ENCODE data around the gene C20orf202. TPM values are rescaled to one million over a fixed set of nuclear protein-coding genes. Genes with fewer than 3 reads are reported as not detected.
"Not testable (repeated sequence)": the region's sequence is repeated elsewhere in the genome, so short reads cannot be mapped to it uniquely, and the experiment has no call there.

The C20orf202 gene
- total and polyA plus RNA-seq, 4 donors, result 0.59 to 0.99 (median 0.79) TPM

- Histone ChIP-seq H3K27me3 (ENCODE audit: control insufficient read depth, insufficient read depth, low read length) (peaks cover 3% of the 10 kb centered on the region), H3K27ac (ENCODE audit: low read depth, low read length) (no peak overlapping the region), H3K4me3 (ENCODE audit: low read depth, low read length) (no peak overlapping the region), H3K36me3 (ENCODE audit: control insufficient read depth, insufficient read depth, low read length) (no peaks in the 10 kb centered on the region), H3K9me3 (ENCODE audit: control insufficient read depth, insufficient read depth, low read length) (no peaks in the 10 kb centered on the region), H3K4me1 (ENCODE audit: control insufficient read depth, insufficient read depth, low read length) (no peaks in the 10 kb centered on the region)
- no peak for DNase-seq (ENCODE audit: low read depth in 4 of 6, low spot score in 6 of 6)
- 67% methylated on average over 1 of the region's 4 CpGs for WGBS (ENCODE audit: insufficient coverage)
Observed at GRCh38 chr20:1214838-1215261, 11.6 kb downstream of the C20orf202 start.

- 100% methylated on average over 1 of the region's 11 CpGs for WGBS (ENCODE audit: insufficient coverage)
- no peaks in the 10 kb centered on the region for H3K4me1 ChIP-seq (ENCODE audit: control insufficient read depth, insufficient read depth, low read length)
- no peaks in the 10 kb centered on the region for H3K9me3 ChIP-seq (ENCODE audit: control insufficient read depth, insufficient read depth, low read length)
- H3K4me3 ChIP-seq (ENCODE audit: low read depth, low read length), result no peak overlapping the region
- H3K27ac ChIP-seq (ENCODE audit: low read depth, low read length), result no peak overlapping the region
- DNase-seq (ENCODE audit: low read depth in 4 of 6, low spot score in 6 of 6), result no peak
- H3K27me3 ChIP-seq (ENCODE audit: control insufficient read depth, insufficient read depth, low read length), result peaks cover 3% of the 10 kb centered on the region
- H3K36me3 ChIP-seq (ENCODE audit: control insufficient read depth, insufficient read depth, low read length), result no peaks in the 10 kb centered on the region
Observed at GRCh38 chr20:1215386-1216170, 12.3 kb downstream of the C20orf202 start.

GRCh38 chr20:1216527-1217427 is 13.5 kb downstream of the C20orf202 start:
- not testable (repeated sequence) for DNase-seq (ENCODE audit: low read depth in 4 of 6, low spot score in 6 of 6); H3K4me1 ChIP-seq (ENCODE audit: control insufficient read depth, insufficient read depth, low read length); H3K27me3 ChIP-seq (ENCODE audit: control insufficient read depth, insufficient read depth, low read length); H3K4me3 ChIP-seq (ENCODE audit: low read depth, low read length); H3K27ac ChIP-seq (ENCODE audit: low read depth, low read length); H3K9me3 ChIP-seq (ENCODE audit: control insufficient read depth, insufficient read depth, low read length); H3K36me3 ChIP-seq (ENCODE audit: control insufficient read depth, insufficient read depth, low read length)
- WGBS (ENCODE audit: insufficient coverage), result 83% methylated on average over 18 of the region's 19 CpGs

- H3K4me3 ChIP-seq (ENCODE audit: low read depth, low read length); H3K27ac ChIP-seq (ENCODE audit: low read depth, low read length); H3K36me3 ChIP-seq (ENCODE audit: control insufficient read depth, insufficient read depth, low read length); DNase-seq (ENCODE audit: low read depth in 4 of 6, low spot score in 6 of 6); H3K9me3 ChIP-seq (ENCODE audit: control insufficient read depth, insufficient read depth, low read length): not testable (repeated sequence)
- Histone ChIP-seq H3K4me1 (ENCODE audit: control insufficient read depth, insufficient read depth, low read length) (peaks cover 16% of the 10 kb centered on the region), H3K27me3 (ENCODE audit: control insufficient read depth, insufficient read depth, low read length) (peaks cover 12% of the 10 kb centered on the region)
- WGBS (ENCODE audit: insufficient coverage), result no CpG with 5 or more reads among the region's 4 CpGs
Observed at GRCh38 chr20:1222750-1223149, 19.5 kb downstream of the C20orf202 start.

GRCh38 chr20:1224205-1224890 is 21.1 kb downstream of the C20orf202 start:
- H3K27ac ChIP-seq (ENCODE audit: low read depth, low read length), result no peak overlapping the region
- no peak overlapping the region for H3K4me3 ChIP-seq (ENCODE audit: low read depth, low read length)
- peaks cover 16% of the 10 kb centered on the region for H3K4me1 ChIP-seq (ENCODE audit: control insufficient read depth, insufficient read depth, low read length)
- DNase-seq (ENCODE audit: low read depth in 4 of 6, low spot score in 6 of 6), result no peak
- H3K27me3 ChIP-seq (ENCODE audit: control insufficient read depth, insufficient read depth, low read length), result peaks cover 18% of the 10 kb centered on the region
- no peaks in the 10 kb centered on the region for H3K36me3 ChIP-seq (ENCODE audit: control insufficient read depth, insufficient read depth, low read length)
- WGBS (ENCODE audit: insufficient coverage), result 85% methylated on average over 19 of the region's 20 CpGs
- no peaks in the 10 kb centered on the region for H3K9me3 ChIP-seq (ENCODE audit: control insufficient read depth, insufficient read depth, low read length)

- Histone ChIP-seq H3K27ac (ENCODE audit: low read depth, low read length) (no peak overlapping the region), H3K36me3 (ENCODE audit: control insufficient read depth, insufficient read depth, low read length) (no peaks in the 10 kb centered on the region), H3K4me1 (ENCODE audit: control insufficient read depth, insufficient read depth, low read length) (peaks cover 16% of the 10 kb centered on the region), H3K4me3 (ENCODE audit: low read depth, low read length) (peak overlapping the region; percentile 33), H3K9me3 (ENCODE audit: control insufficient read depth, insufficient read depth, low read length) (no peaks in the 10 kb centered on the region), H3K27me3 (ENCODE audit: control insufficient read depth, insufficient read depth, low read length) (peaks cover 23% of the 10 kb centered on the region)
- DNase-seq (ENCODE audit: low read depth in 4 of 6, low spot score in 6 of 6), result no peak
- WGBS (ENCODE audit: insufficient coverage), result 2% methylated on average over 17 of the region's 30 CpGs
Observed at GRCh38 chr20:1225263-1225782, 22.1 kb downstream of the C20orf202 start.

GRCh38 chr20:1225783-1226654 is 22.8 kb downstream of the C20orf202 start, which contains the start of gene RAD21L1:
TSS of gene RAD21L1 (plus strand) at chr20:1226044. CDS start at chr20:1228454, 2,410 bp downstream.
- Histone ChIP-seq H3K4me1 (ENCODE audit: control insufficient read depth, insufficient read depth, low read length) (peaks cover 16% of the 10 kb centered on the region), H3K36me3 (ENCODE audit: control insufficient read depth, insufficient read depth, low read length) (no peaks in the 10 kb centered on the region), H3K27ac (ENCODE audit: low read depth, low read length) (no peak within 1 kb of the TSS), H3K4me3 (ENCODE audit: low read depth, low read length) (peak within 1 kb of the TSS; percentile 48), H3K9me3 (ENCODE audit: control insufficient read depth, insufficient read depth, low read length) (no peaks in the 10 kb centered on the region), H3K27me3 (ENCODE audit: control insufficient read depth, insufficient read depth, low read length) (peaks cover 23% of the 10 kb centered on the region)
- peak in 5 of 6 donors; percentile 40 to 83 (median 50) for DNase-seq (ENCODE audit: low read depth in 4 of 6, low spot score in 6 of 6)
- WGBS (ENCODE audit: insufficient coverage), result under 1% methylated on average over 66 of the region's 88 CpGs

GRCh38 chr20:1229541-1229940 is 26.3 kb downstream of the C20orf202 start:
- H3K36me3 ChIP-seq (ENCODE audit: control insufficient read depth, insufficient read depth, low read length), result no peaks in the 10 kb centered on the region
- H3K4me3 ChIP-seq (ENCODE audit: low read depth, low read length), result no peak overlapping the region
- DNase-seq (ENCODE audit: low read depth in 4 of 6, low spot score in 6 of 6), result no peak
- WGBS (ENCODE audit: insufficient coverage), result 100% methylated on average over 2 of the region's 3 CpGs
- no peaks in the 10 kb centered on the region for H3K9me3 ChIP-seq (ENCODE audit: control insufficient read depth, insufficient read depth, low read length)
- no peak overlapping the region for H3K27ac ChIP-seq (ENCODE audit: low read depth, low read length)
- peaks cover 23% of the 10 kb centered on the region for H3K27me3 ChIP-seq (ENCODE audit: control insufficient read depth, insufficient read depth, low read length)
- H3K4me1 ChIP-seq (ENCODE audit: control insufficient read depth, insufficient read depth, low read length), result peaks cover 16% of the 10 kb centered on the region
